WTC11 (cell line): ENCODE measurements around the gene FAM240B. TPM values are rescaled to one million over a fixed set of nuclear protein-coding genes. Genes with fewer than 3 reads are reported as not detected.

Experiments
- ATAC-seq: fragments of 200-7000 bp; cut with Tn5 transposase; 2 replicates; pipeline ENCODE4 v1.10.0; 2021; ENCODE audit warnings: mild to moderate bottlenecking, moderate library complexity
- CTCF ChIA-PET: fragments of 300-600 bp; sonication (Branson Sonifier 250); formaldehyde crosslinking; loops from one replicate; lab custom pipeline; 2021; ENCODE audit warnings: antibody characterized with exemption; lab: Charles Lee
- POLR2A ChIA-PET: fragments of 350-600 bp; sonication (Branson Sonifier 250); formaldehyde crosslinking; loops from one replicate; lab custom pipeline; 2021; ENCODE audit warnings: antibody characterized with exemption; lab: Charles Lee
- DNase-seq: peaks from one replicate; pipeline ENCODE4 v3.0.0; 2021; ENCODE audit warnings: low spot score
- H3K27ac Mint-ChIP-seq: 2 replicates; pipeline ENCODE4 v1.8.0; 2021; ENCODE audit warnings: mixed read lengths
- H3K27me3 Mint-ChIP-seq: 2 replicates; pipeline ENCODE4 v1.8.0; 2021; ENCODE audit warnings: low read depth, mild to moderate bottlenecking, moderate library complexity, mixed read lengths
- H3K36me3 Mint-ChIP-seq: 2 replicates; pipeline ENCODE4 v1.8.0; 2021; ENCODE audit warnings: mixed read lengths
- H3K4me1 Mint-ChIP-seq: 2 replicates; pipeline ENCODE4 v1.8.0; 2022; ENCODE audit warnings: mixed read lengths
- H3K4me3 Mint-ChIP-seq: 2 replicates; pipeline ENCODE4 v1.8.0; 2021; ENCODE audit warnings: mild to moderate bottlenecking, moderate library complexity, mixed read lengths
- H3K9me3 Mint-ChIP-seq: 2 replicates; pipeline ENCODE4 v1.8.0; 2021; ENCODE audit warnings: mixed read lengths
- ARID4B ChIP-seq: sonication (generic); formaldehyde crosslinking; IDR thresholded peaks from 2 replicates; pipeline ENCODE4 v1.8.0; 2023; ENCODE audit warnings: missing genetic modification reagents, mild to moderate bottlenecking, borderline replicate concordance
- CREB1 ChIP-seq: sonication (generic); formaldehyde crosslinking; IDR thresholded peaks from 2 replicates; pipeline ENCODE4 v1.8.0; 2023; ENCODE audit warnings: mild to moderate bottlenecking, missing genetic modification reagents
- FOXP4 ChIP-seq: sonication (generic); formaldehyde crosslinking; IDR thresholded peaks from 2 replicates; pipeline ENCODE4 v1.8.0; 2022; ENCODE audit warnings: mild to moderate bottlenecking, missing genetic modification reagents
- JUN ChIP-seq: sonication (generic); formaldehyde crosslinking; IDR thresholded peaks from 2 replicates; pipeline ENCODE4 v1.8.0; 2023; ENCODE audit warnings: mild to moderate bottlenecking, missing genetic modification reagents
- KAT7 ChIP-seq: sonication (generic); formaldehyde crosslinking; IDR thresholded peaks from 2 replicates; pipeline ENCODE4 v1.8.1; 2023; ENCODE audit warnings: missing genetic modification reagents, mild to moderate bottlenecking, borderline replicate concordance
- MLX ChIP-seq: sonication (generic); formaldehyde crosslinking; IDR thresholded peaks from 2 replicates; pipeline ENCODE4 v1.8.1; 2023; ENCODE audit warnings: mild to moderate bottlenecking, missing genetic modification reagents, moderate library complexity
- NFATC4 ChIP-seq: fragments of 250-450 bp; sonication (Bioruptor Pico); IDR thresholded peaks from 2 replicates; pipeline ENCODE4 v1.9.0; 2021; ENCODE audit warnings: mild to moderate bottlenecking
- NR3C1 ChIP-seq: sonication (generic); formaldehyde crosslinking; conservative IDR thresholded peaks from 2 replicates; pipeline ENCODE4 v1.8.1; 2023; ENCODE audit warnings: low read depth, mild to moderate bottlenecking, missing genetic modification reagents
- SMAD3 ChIP-seq: sonication (generic); formaldehyde crosslinking; IDR thresholded peaks from 2 replicates; pipeline ENCODE4 v1.8.0; 2022; ENCODE audit warnings: missing genetic modification reagents, mild to moderate bottlenecking, borderline replicate concordance
- STAT6 ChIP-seq: sonication (generic); formaldehyde crosslinking; conservative IDR thresholded peaks from 2 replicates; pipeline ENCODE4 v1.8.1; 2023; ENCODE audit warnings: mild to moderate bottlenecking, low read depth, missing genetic modification reagents, moderate library complexity
- USF1 ChIP-seq: sonication (generic); formaldehyde crosslinking; IDR thresholded peaks from 2 replicates; pipeline ENCODE4 v1.8.0; 2022; ENCODE audit warnings: mild to moderate bottlenecking, missing genetic modification reagents
- ZBTB43 ChIP-seq: sonication (generic); formaldehyde crosslinking; IDR thresholded peaks from 2 replicates; pipeline ENCODE4 v1.8.1; 2023; ENCODE audit warnings: mild to moderate bottlenecking, missing genetic modification reagents
- ZNF121 ChIP-seq: sonication (generic); formaldehyde crosslinking; IDR thresholded peaks from 2 replicates; pipeline ENCODE4 v1.8.0; 2023; ENCODE audit warnings: missing genetic modification reagents
- ZNF317 ChIP-seq: sonication (generic); formaldehyde crosslinking; IDR thresholded peaks from 2 replicates; pipeline ENCODE4 v1.8.1; 2023; ENCODE audit warnings: low read depth, mild to moderate bottlenecking, moderate library complexity, missing genetic modification reagents, borderline replicate concordance
- ZNF532 ChIP-seq: fragments of 250-450 bp; sonication (Bioruptor Pico); IDR thresholded peaks from 2 replicates; pipeline ENCODE4 v1.9.0; 2021; ENCODE audit warnings: mild to moderate bottlenecking, borderline replicate concordance
- ZSCAN18 ChIP-seq: fragments of 250-450 bp; sonication (Bioruptor Pico); IDR thresholded peaks from 2 replicates; pipeline ENCODE4 v2.1.2; 2022; ENCODE audit warnings: mild to moderate bottlenecking, moderate library complexity
- total RNA-seq: library from RNA; stranded (reverse); gene quantifications from 3 replicates; pipeline ENCODE4 v1.2.3, GENCODE V29; 2021

Gene FAM240B
- total RNA-seq, 1 experiment from 2014 or later, result not detected

- CTCF ChIA-PET, result no interaction called here
- POLR2A ChIA-PET, result no interaction called here
- TF ChIP-seq MLX (no peak), ZNF532 (CRISPR knock-in tag) (no peak), USF1 (no peak), ARID4B (CRISPR knock-in tag) (no peak), JUN (CRISPR knock-in tag) (no peak)
Measured at GRCh38 chr9:38747067-38747466, 27.1 kb upstream of the FAM240B start.

GRCh38 chr9:38746303-38746702, 26.4 kb upstream of the FAM240B start:
- POLR2A ChIA-PET, result no interaction called here
- H3K4me1 Mint-ChIP-seq, result no peaks in the 10 kb centered on the region
- no peak for ATAC-seq
- no peak overlapping the region for H3K4me3 Mint-ChIP-seq
- H3K27me3 Mint-ChIP-seq, result no peaks in the 10 kb centered on the region
- no peaks in the 10 kb centered on the region for H3K36me3 Mint-ChIP-seq
- no peak overlapping the region for H3K27ac Mint-ChIP-seq
- no peak for DNase-seq
- CTCF ChIA-PET, result no interaction called here
- peaks cover 3% of the 10 kb centered on the region; the same call in 1 of the 2 replicates for H3K9me3 Mint-ChIP-seq
- TF ChIP-seq ZSCAN18 (CRISPR knock-in tag) (no peak), NFATC4 (CRISPR knock-in tag) (no peak), ZNF317 (no peak), ZBTB43 (CRISPR knock-in tag) (no peak), ZNF121 (CRISPR knock-in tag) (no peak), NR3C1 (CRISPR knock-in tag) (no peak), FOXP4 (CRISPR knock-in tag) (no peak), KAT7 (CRISPR knock-in tag) (no peak), CREB1 (CRISPR knock-in tag) (no peak), SMAD3 (CRISPR knock-in tag) (no peak), STAT6 (CRISPR knock-in tag) (no peak)

More at GRCh38 chr9:38747067-38747466, 27.1 kb upstream of the FAM240B start:
- ATAC-seq (no peak), DNase-seq (no peak)
- Mint-ChIP-seq H3K9me3 (peaks cover 3% of the 10 kb centered on the region; the same call in 1 of the 2 replicates), H3K27me3 (no peaks in the 10 kb centered on the region), H3K36me3 (no peaks in the 10 kb centered on the region), H3K4me1 (peaks cover 2% of the 10 kb centered on the region), H3K27ac (0 out of 2 replicates have a peak overlapping the region, but pooled peaks have one; percentile 1), H3K4me3 (no peak overlapping the region)
